ENCODE results near the gene METTL17. TPM values are rescaled to one million over a fixed set of nuclear protein-coding genes. Genes with fewer than 3 reads are reported as not detected.
"Not testable (repeated sequence)": the region's sequence is repeated elsewhere in the genome, so short reads cannot be mapped to it uniquely, and the experiment has no call there.

Gene METTL17
- total RNA-seq, 1 experiment from 2014 or later, result 150 TPM

DNA sequence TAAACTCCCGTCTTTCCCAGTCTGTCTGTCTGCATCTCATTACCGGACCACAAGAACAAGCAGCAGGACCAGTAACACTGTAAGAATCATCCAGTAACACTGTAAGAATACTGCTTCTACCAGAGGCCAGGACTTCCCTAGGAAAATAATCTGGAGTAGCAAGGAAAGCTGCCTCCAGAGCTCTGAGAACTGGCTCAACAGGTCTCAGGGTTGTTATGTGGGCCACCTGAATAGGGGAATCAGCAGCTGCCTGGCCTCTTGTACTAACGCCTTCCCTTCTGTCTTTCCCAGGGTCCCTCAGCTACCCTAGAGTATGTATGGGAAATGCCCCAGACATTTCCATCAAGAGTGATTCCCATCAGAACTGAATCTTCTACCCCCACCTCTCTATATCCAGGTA is 8.4 kb downstream of the METTL17 start:
- no peak overlapping the region for H3K9ac ChIP-seq (ENCODE audit: low read length)
- DNase-seq, result no peak
- H3K36me3 ChIP-seq (ENCODE audit: insufficient read depth, low read length), result peaks cover 29% of the 10 kb centered on the region; the same call in 1 of the 2 replicates
- H3K4me1 ChIP-seq (ENCODE audit: low read length), result no peaks in the 10 kb centered on the region
- H3K27ac ChIP-seq (ENCODE audit: low read length), result no peak overlapping the region
- H3K27me3 ChIP-seq (ENCODE audit: low read length), result no peaks in the 10 kb centered on the region
- H4K20me1 ChIP-seq (ENCODE audit: insufficient read depth, low read depth, low read length), result no peaks in the 10 kb centered on the region
- H3K9me2 ChIP-seq (replicated peaks; ENCODE audit: insufficient read depth, low read length), result no peaks in the 10 kb centered on the region
- H2AFZ ChIP-seq (ENCODE audit: low read length), result no peak overlapping the region
- no peaks in the 10 kb centered on the region for H3K79me2 ChIP-seq (ENCODE audit: low read length)
- H3K9me3 ChIP-seq (ENCODE audit: low read length), result no peaks in the 10 kb centered on the region
- H3K4me3 ChIP-seq (ENCODE audit: low read length), result no peak overlapping the region
- no peak overlapping the region for H3K4me2 ChIP-seq (ENCODE audit: low read depth, low read length, poor library complexity, severe bottlenecking)

DNA sequence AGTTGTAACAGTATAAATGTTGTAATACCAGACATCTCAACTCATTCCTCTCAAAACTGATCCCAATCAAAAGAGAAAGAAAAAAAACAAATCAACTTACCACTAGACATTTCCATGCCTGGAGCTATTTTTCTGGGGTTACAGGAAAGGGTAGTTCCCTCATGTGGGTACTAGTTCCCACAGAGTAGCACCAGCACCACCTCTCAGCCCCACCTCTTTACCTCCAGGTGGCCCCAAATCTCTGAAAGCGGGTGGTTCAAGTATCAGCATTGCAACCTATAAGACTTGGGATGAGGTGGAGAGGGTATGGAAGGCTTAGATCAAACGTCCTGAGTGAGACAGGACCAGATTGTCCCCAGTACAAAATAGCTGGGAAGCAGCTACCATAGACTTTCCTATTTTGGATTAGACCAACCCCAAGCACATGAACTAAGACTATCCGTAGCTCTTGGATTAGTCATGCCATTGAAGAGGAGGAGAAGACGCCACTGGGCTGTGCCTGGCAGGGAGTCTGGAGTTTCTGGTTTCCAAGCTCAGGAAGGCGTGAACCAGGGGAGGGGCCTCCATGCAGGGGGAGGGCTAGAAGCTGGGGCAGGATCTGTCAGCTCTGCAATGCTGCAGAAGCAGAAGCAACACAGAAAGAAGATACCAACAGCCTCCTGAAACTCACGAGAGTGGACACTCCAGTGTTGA is 9.0 kb downstream of the METTL17 start, which contains the start of gene SLC39A2:
Gene SLC39A2 (plus strand): TSS at position 620 of the 693 bp plus-strand sequence. CDS start 154 bp downstream, outside the sequence.
- Histone ChIP-seq H3K9me3 (ENCODE audit: low read length) (no peaks in the 10 kb centered on the region), H3K36me3 (ENCODE audit: insufficient read depth, low read length) (peaks cover 26% of the 10 kb centered on the region; the same call in 1 of the 2 replicates), H3K4me1 (ENCODE audit: low read length) (no peaks in the 10 kb centered on the region), H3K27me3 (ENCODE audit: low read length) (no peaks in the 10 kb centered on the region), H3K79me2 (ENCODE audit: low read length) (no peaks in the 10 kb centered on the region), H3K9ac (ENCODE audit: low read length) (no peak within 1 kb of the TSS), H4K20me1 (ENCODE audit: insufficient read depth, low read depth, low read length) (no peaks in the 10 kb centered on the region), H3K9me2 (replicated peaks; ENCODE audit: insufficient read depth, low read length) (no peaks in the 10 kb centered on the region), H3K4me2 (ENCODE audit: low read depth, low read length, poor library complexity, severe bottlenecking) (no peak within 1 kb of the TSS), H2AFZ (ENCODE audit: low read length) (no peak within 1 kb of the TSS), H3K27ac (ENCODE audit: low read length) (no peak within 1 kb of the TSS), H3K4me3 (ENCODE audit: low read length) (no peak within 1 kb of the TSS)
- DNase-seq, result no peak

DNA sequence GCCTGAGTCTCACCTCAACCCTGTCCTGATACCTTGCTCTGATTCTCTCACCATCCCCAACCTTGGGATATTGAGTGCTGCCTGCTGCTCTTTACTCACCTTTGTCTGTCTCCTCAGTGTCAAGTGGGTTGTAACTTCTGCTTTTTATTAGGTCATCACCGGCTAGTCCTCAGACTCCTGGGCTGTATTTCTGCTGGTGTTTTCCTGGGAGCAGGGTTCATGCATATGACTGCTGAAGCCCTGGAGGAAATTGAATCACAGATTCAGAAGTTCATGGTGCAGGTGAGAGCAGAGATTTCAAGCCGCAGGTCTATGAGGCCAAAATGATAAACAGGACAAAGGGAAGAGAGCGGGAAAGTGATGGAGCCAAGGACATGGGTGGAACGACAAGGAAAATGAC is 9.8 kb downstream of the METTL17 start:
- DNase-seq, result no peak
- Histone ChIP-seq H3K9me3 (ENCODE audit: low read length) (no peaks in the 10 kb centered on the region), H3K36me3 (ENCODE audit: insufficient read depth, low read length) (peaks cover 18% of the 10 kb centered on the region; the same call in 1 of the 2 replicates), H3K4me2 (ENCODE audit: low read depth, low read length, poor library complexity, severe bottlenecking) (no peak overlapping the region), H3K9me2 (replicated peaks; ENCODE audit: insufficient read depth, low read length) (no peaks in the 10 kb centered on the region), H4K20me1 (ENCODE audit: insufficient read depth, low read depth, low read length) (no peaks in the 10 kb centered on the region), H3K79me2 (ENCODE audit: low read length) (no peaks in the 10 kb centered on the region), H3K4me1 (ENCODE audit: low read length) (no peaks in the 10 kb centered on the region), H3K9ac (ENCODE audit: low read length) (no peak overlapping the region), H3K27me3 (ENCODE audit: low read length) (no peaks in the 10 kb centered on the region), H3K4me3 (ENCODE audit: low read length) (no peak overlapping the region), H2AFZ (ENCODE audit: low read length) (no peak overlapping the region), H3K27ac (ENCODE audit: low read length) (no peak overlapping the region)

DNA sequence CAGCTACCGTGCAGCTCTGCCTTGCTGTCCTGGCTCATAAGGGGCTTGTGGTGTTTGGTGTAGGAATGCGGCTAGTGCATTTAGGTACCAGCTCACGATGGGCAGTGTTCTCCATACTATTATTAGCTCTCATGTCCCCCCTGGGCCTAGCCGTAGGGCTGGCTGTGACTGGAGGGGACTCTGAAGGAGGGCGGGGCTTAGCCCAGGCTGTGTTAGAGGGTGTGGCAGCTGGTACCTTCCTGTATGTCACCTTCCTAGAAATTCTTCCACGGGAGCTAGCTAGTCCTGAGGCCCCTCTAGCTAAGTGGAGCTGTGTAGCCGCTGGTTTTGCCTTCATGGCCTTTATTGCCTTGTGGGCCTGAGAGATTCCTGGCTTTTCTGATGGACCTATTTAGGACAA is 11.4 kb downstream of the METTL17 start:
- no peaks in the 10 kb centered on the region for H3K9me2 ChIP-seq (replicated peaks; ENCODE audit: insufficient read depth, low read length)
- H4K20me1 ChIP-seq (ENCODE audit: insufficient read depth, low read depth, low read length), result no peaks in the 10 kb centered on the region
- no peak overlapping the region for H2AFZ ChIP-seq (ENCODE audit: low read length)
- H3K4me1 ChIP-seq (ENCODE audit: low read length), result peaks cover 4% of the 10 kb centered on the region
- H3K9ac ChIP-seq (ENCODE audit: low read length), result no peak overlapping the region
- H3K9me3 ChIP-seq (ENCODE audit: low read length), result no peaks in the 10 kb centered on the region
- H3K27me3 ChIP-seq (ENCODE audit: low read length), result no peaks in the 10 kb centered on the region
- H3K36me3 ChIP-seq (ENCODE audit: insufficient read depth, low read length), result 0 out of 2 replicates have a peak, but pooled peaks cover 2% of the 10 kb centered on the region
- DNase-seq, result no peak
- no peaks in the 10 kb centered on the region for H3K79me2 ChIP-seq (ENCODE audit: low read length)
- H3K27ac ChIP-seq (ENCODE audit: low read length), result no peak overlapping the region
- no peak overlapping the region for H3K4me2 ChIP-seq (ENCODE audit: low read depth, low read length, poor library complexity, severe bottlenecking)
- no peak overlapping the region for H3K4me3 ChIP-seq (ENCODE audit: low read length)

DNA sequence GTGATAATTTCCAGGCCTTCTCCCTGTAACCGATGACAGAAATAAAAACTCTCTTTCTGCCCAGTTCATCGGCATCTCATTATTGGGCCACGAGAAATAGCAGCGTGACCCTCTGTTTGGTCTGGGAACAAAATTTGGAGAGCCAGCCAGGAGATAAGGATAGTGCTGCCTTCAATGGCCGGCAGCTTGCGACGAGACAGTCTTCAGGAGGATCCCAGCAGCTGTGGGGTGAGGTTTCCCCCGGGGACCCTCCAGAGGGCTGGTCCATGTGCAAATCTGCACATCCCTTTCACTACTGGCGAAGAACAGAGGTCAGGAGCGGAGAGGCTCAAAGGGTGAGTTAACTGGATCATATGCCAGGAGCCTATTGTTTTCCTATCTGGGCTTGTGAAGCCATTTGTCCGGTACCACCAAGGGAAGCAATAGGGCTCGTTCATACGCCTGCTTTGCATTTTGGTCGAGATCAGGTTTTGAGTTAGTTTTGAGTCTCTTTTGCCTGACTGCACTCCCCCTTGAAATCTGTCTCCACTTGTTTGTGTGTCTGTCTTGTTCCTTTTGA is 14.1 kb downstream of the METTL17 start:
- H4K20me1 ChIP-seq (ENCODE audit: insufficient read depth, low read depth, low read length), result no peaks in the 10 kb centered on the region
- no peak overlapping the region for H3K4me2 ChIP-seq (ENCODE audit: low read depth, low read length, poor library complexity, severe bottlenecking)
- no peak overlapping the region for H2AFZ ChIP-seq (ENCODE audit: low read length)
- H3K9ac ChIP-seq (ENCODE audit: low read length), result no peak overlapping the region
- H3K4me3 ChIP-seq (ENCODE audit: low read length), result no peak overlapping the region
- no peaks in the 10 kb centered on the region for H3K79me2 ChIP-seq (ENCODE audit: low read length)
- no peaks in the 10 kb centered on the region for H3K36me3 ChIP-seq (ENCODE audit: insufficient read depth, low read length)
- no peaks in the 10 kb centered on the region for H3K27me3 ChIP-seq (ENCODE audit: low read length)
- peaks cover 5% of the 10 kb centered on the region for H3K4me1 ChIP-seq (ENCODE audit: low read length)
- H3K9me3 ChIP-seq (ENCODE audit: low read length), result no peaks in the 10 kb centered on the region
- H3K9me2 ChIP-seq (replicated peaks; ENCODE audit: insufficient read depth, low read length), result no peaks in the 10 kb centered on the region
- no peak for DNase-seq
- H3K27ac ChIP-seq (ENCODE audit: low read length), result no peak overlapping the region

DNA sequence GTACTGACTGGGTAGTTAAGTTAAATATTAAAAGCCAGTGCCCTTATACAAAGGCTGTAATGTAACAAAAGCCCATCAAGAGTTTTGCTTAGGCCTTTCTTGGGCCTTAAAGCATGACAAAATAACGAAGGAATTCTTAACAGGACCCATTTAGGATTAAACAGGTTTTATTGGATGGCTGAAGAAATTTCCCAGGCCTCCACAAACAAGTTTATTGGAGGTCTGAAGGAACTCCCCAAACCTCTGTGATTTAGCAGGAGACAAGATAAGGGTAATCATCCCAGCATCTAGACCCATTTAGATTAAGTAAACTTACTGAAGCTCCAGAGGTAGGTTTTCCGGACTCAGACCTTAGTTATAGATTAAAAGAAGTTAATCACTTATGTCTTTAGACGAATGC is 19.9 kb downstream of the METTL17 start:
- not testable (repeated sequence) for H4K20me1 ChIP-seq (ENCODE audit: insufficient read depth, low read depth, low read length); H2AFZ ChIP-seq (ENCODE audit: low read length); H3K9ac ChIP-seq (ENCODE audit: low read length); H3K9me2 ChIP-seq (replicated peaks; ENCODE audit: insufficient read depth, low read length); H3K79me2 ChIP-seq (ENCODE audit: low read length); H3K4me3 ChIP-seq (ENCODE audit: low read length); H3K36me3 ChIP-seq (ENCODE audit: insufficient read depth, low read length); DNase-seq; H3K9me3 ChIP-seq (ENCODE audit: low read length); H3K27ac ChIP-seq (ENCODE audit: low read length); H3K4me2 ChIP-seq (ENCODE audit: low read depth, low read length, poor library complexity, severe bottlenecking); H3K4me1 ChIP-seq (ENCODE audit: low read length); H3K27me3 ChIP-seq (ENCODE audit: low read length)

DNA sequence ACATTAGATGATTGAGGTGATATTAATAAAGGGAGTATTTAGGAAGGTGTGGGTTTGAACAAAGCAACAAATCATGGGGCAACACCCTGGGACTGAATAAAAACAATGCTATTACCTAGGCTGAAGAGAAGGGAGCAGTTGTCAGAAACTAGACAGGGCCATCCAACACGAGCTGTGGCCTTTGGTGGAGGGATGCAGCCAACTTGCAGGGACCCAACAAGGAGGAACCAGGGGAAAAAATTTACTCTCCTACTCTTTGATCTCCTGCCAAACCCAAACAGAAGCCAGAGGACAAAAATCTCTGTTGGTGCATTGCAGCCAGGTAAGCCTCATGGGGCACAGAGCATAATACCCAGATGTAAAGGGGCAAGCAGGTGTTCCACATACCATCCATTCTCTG is 21.4 kb downstream of the METTL17 start:
- H3K4me1 ChIP-seq (ENCODE audit: low read length), result peaks cover 1% of the 10 kb centered on the region; the same call in 1 of the 2 replicates
- H3K27me3 ChIP-seq (ENCODE audit: low read length), result no peaks in the 10 kb centered on the region; the same call in 1 of the 2 replicates
- H3K27ac ChIP-seq (ENCODE audit: low read length), result no peak overlapping the region
- no peaks in the 10 kb centered on the region for H3K36me3 ChIP-seq (ENCODE audit: insufficient read depth, low read length)
- no peak overlapping the region for H2AFZ ChIP-seq (ENCODE audit: low read length)
- H3K9me2 ChIP-seq (replicated peaks; ENCODE audit: insufficient read depth, low read length), result no peaks in the 10 kb centered on the region
- no peak overlapping the region for H3K4me3 ChIP-seq (ENCODE audit: low read length)
- H4K20me1 ChIP-seq (ENCODE audit: insufficient read depth, low read depth, low read length), result no peaks in the 10 kb centered on the region
- no peaks in the 10 kb centered on the region for H3K79me2 ChIP-seq (ENCODE audit: low read length)
- H3K9me3 ChIP-seq (ENCODE audit: low read length), result no peaks in the 10 kb centered on the region
- DNase-seq, result no peak
- no peak overlapping the region for H3K4me2 ChIP-seq (ENCODE audit: low read depth, low read length, poor library complexity, severe bottlenecking)
- H3K9ac ChIP-seq (ENCODE audit: low read length), result no peak overlapping the region

DNA sequence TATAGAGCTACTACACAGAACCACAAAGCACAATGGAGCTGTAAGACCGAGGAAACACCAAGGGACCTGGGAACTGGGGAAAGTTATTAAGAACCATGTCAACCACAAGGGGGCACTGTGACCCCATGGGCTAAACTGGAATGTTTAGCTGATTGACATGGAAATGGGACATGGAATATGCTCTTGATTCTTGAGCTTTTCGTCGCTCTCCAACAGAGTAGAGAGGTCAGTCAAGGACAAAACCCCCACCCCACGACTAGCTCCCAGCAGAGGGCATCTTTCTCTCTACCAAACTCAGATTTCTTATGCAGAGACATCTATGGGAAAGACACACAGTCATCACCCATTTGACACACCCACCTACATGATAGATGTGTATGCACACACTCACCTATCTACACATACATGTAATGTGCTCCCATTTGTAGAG is 25.0 kb downstream of the METTL17 start:
- Histone ChIP-seq H3K4me3 (ENCODE audit: low read length) (no peak overlapping the region), H3K36me3 (ENCODE audit: insufficient read depth, low read length) (no peaks in the 10 kb centered on the region), H3K9me3 (ENCODE audit: low read length) (no peaks in the 10 kb centered on the region), H3K4me2 (ENCODE audit: low read depth, low read length, poor library complexity, severe bottlenecking) (no peak overlapping the region), H4K20me1 (ENCODE audit: insufficient read depth, low read depth, low read length) (no peaks in the 10 kb centered on the region), H3K27ac (ENCODE audit: low read length) (no peak overlapping the region), H3K79me2 (ENCODE audit: low read length) (no peaks in the 10 kb centered on the region), H3K4me1 (ENCODE audit: low read length) (no peaks in the 10 kb centered on the region), H3K9ac (ENCODE audit: low read length) (no peak overlapping the region), H3K9me2 (replicated peaks; ENCODE audit: insufficient read depth, low read length) (no peaks in the 10 kb centered on the region), H2AFZ (ENCODE audit: low read length) (no peak overlapping the region), H3K27me3 (ENCODE audit: low read length) (no peaks in the 10 kb centered on the region; the same call in 1 of the 2 replicates)
- DNase-seq, result peak; percentile 90
